ENCODE results near the gene OR6C75. TPM values are rescaled to one million over a fixed set of nuclear protein-coding genes. Genes with fewer than 3 reads are reported as not detected.

OR6C75 gene
- not detected in 2 replicates for total RNA-seq

GRCh38 chr12:55362675-55363074 is at the start of gene OR6C75:
OR6C75 (plus strand) TSS chr12:55362975; CDS start chr12:55365111, 2,136 bp downstream.

GRCh38 chr12:55314043-55314442 is 48.7 kb upstream of the OR6C75 start, which contains the start of gene OR6C1:
OR6C1 (plus strand) TSS chr12:55314343; CDS start chr12:55320600, 6,257 bp downstream.

GRCh38 chr12:55330446-55330845 is 32.3 kb upstream of the OR6C75 start, which contains the start of gene OR6C3:
OR6C3 (plus strand) TSS chr12:55330746; CDS start chr12:55331701, 955 bp downstream.

GRCh38 chr12:55400229-55400628 is 37.5 kb downstream of the OR6C75 start, which contains the start of gene OR6C65:
OR6C65 (plus strand) TSS chr12:55400529; CDS start chr12:55400529, 0 bp downstream.

Other genes starting within 250 kb of the OR6C75 start
- gene OR9K2, start 236.6 kb upstream of the OR6C75 start, total RNA-seq, result not detected in 2 replicates
- gene OR10A7, start 141.9 kb upstream of the OR6C75 start, total RNA-seq, result not detected in 2 replicates
- gene OR6C74, start 118.4 kb upstream of the OR6C75 start, total RNA-seq, result not detected in 2 replicates
- not detected in 2 replicates for gene OR6C6, start 66.4 kb upstream of the OR6C75 start, total RNA-seq
- not detected in 2 replicates for gene OR6C1, start 48.6 kb upstream of the OR6C75 start, total RNA-seq
- gene OR6C3, start 32.2 kb upstream of the OR6C75 start, total RNA-seq, result not detected in 2 replicates
- gene OR6C65, start 37.6 kb downstream of the OR6C75 start, total RNA-seq, result not detected in 2 replicates
- gene OR6C76, start 63.3 kb downstream of the OR6C75 start, total RNA-seq, result not detected in 2 replicates
- not detected in 2 replicates for gene OR6C2, start 81.1 kb downstream of the OR6C75 start, total RNA-seq
- not detected in 2 replicates for gene OR6C70, start 107.2 kb downstream of the OR6C75 start, total RNA-seq
- gene OR6C68, start 129.4 kb downstream of the OR6C75 start, total RNA-seq, result not detected in 2 replicates
- not detected in 2 replicates for gene OR6C4, start 186.6 kb downstream of the OR6C75 start, total RNA-seq
- gene OR2AP1, start 209.5 kb downstream of the OR6C75 start, total RNA-seq, result not detected in 2 replicates

Data from bladder microvascular endothelial cell (primary cell).